ENCODE data around the gene OR51B4.
A peak's percentile ranks its signal among the peaks of the same experiment; 100 is the strongest.
"Not testable (repeated sequence)": the region's sequence is repeated elsewhere in the genome, so short reads cannot be mapped to it uniquely, and the experiment has no call there.

OR51B4 gene

GRCh38 chr11:5301846-5302245 lies at the start of gene OR51B4:
Gene OR51B4 (minus strand): TSS chr11:5301946. CDS start chr11:5301946, 0 bp downstream.
- no peak for DNase-seq (ENCODE audit: low read depth)

- DNase-seq (ENCODE audit: low read depth) = no peak
Measured at GRCh38 chr11:5351208-5351607, 49.5 kb upstream of the OR51B4 start, which contains the start of gene OR51B6. Gene OR51B6 (plus strand): TSS chr11:5351508. CDS start chr11:5351508, 0 bp downstream.

GRCh38 chr11:5349550-5349949 lies 47.8 kb upstream of the OR51B4 start:
- no peak for DNase-seq (ENCODE audit: low read depth)

GRCh38 chr11:5348551-5349194 lies 46.9 kb upstream of the OR51B4 start:
- DNase-seq (ENCODE audit: low read depth) = no peak

GRCh38 chr11:5345831-5346230 lies 44.1 kb upstream of the OR51B4 start:
- DNase-seq (ENCODE audit: low read depth) = peak; percentile 72

GRCh38 chr11:5343474-5344335 lies 42.0 kb upstream of the OR51B4 start, which contains the start of gene OR51B5:
Gene OR51B5 (minus strand): TSS chr11:5343524. CDS start chr11:5343524, 0 bp downstream.
- DNase-seq (ENCODE audit: low read depth) = peak; percentile 43

GRCh38 chr11:5339771-5340322 lies 38.1 kb upstream of the OR51B4 start:
- no peak for DNase-seq (ENCODE audit: low read depth)

- not testable (repeated sequence) for DNase-seq (ENCODE audit: low read depth)
Measured at GRCh38 chr11:5337253-5337652, 35.5 kb upstream of the OR51B4 start.

- peak; percentile 56 for DNase-seq (ENCODE audit: low read depth)
Measured at GRCh38 chr11:5336331-5336730, 34.6 kb upstream of the OR51B4 start.

- no peak for DNase-seq (ENCODE audit: low read depth)
Measured at GRCh38 chr11:5335170-5335569, 33.4 kb upstream of the OR51B4 start.

- no peak for DNase-seq (ENCODE audit: low read depth)
Measured at GRCh38 chr11:5324197-5324596, 22.5 kb upstream of the OR51B4 start, which contains the start of gene OR51B2. Gene OR51B2 (minus strand): TSS chr11:5324297. CDS start chr11:5324297, 0 bp downstream.

- no peak for DNase-seq (ENCODE audit: low read depth)
Measured at GRCh38 chr11:5317292-5317691, 15.5 kb upstream of the OR51B4 start.

- not testable (repeated sequence) for DNase-seq (ENCODE audit: low read depth)
Measured at GRCh38 chr11:5313326-5314023, 11.7 kb upstream of the OR51B4 start.

- DNase-seq (ENCODE audit: low read depth) = no peak
Measured at GRCh38 chr11:5310423-5310822, 8.7 kb upstream of the OR51B4 start.

- DNase-seq (ENCODE audit: low read depth) = no peak
Measured at GRCh38 chr11:5307256-5308019, 5.7 kb upstream of the OR51B4 start.

GRCh38 chr11:5304046-5304445 lies 2.3 kb upstream of the OR51B4 start:
- DNase-seq (ENCODE audit: low read depth) = no peak

GRCh38 chr11:5303626-5304025 lies 1.9 kb upstream of the OR51B4 start:
- no peak for DNase-seq (ENCODE audit: low read depth)

GRCh38 chr11:5300251-5300650 lies 1.5 kb downstream of the OR51B4 start:
- no peak for DNase-seq (ENCODE audit: low read depth)

- DNase-seq (ENCODE audit: low read depth) = no peak
Measured at GRCh38 chr11:5298451-5298850, 3.3 kb downstream of the OR51B4 start.

- DNase-seq (ENCODE audit: low read depth) = peak; percentile 34
Measured at GRCh38 chr11:5297721-5298323, 3.9 kb downstream of the OR51B4 start.
